ENCODE data around the gene AHDC1. TPM values are rescaled to one million over a fixed set of nuclear protein-coding genes. Genes with fewer than 3 reads are reported as not detected.

AHDC1 gene
- total RNA-seq, 3 donors from 2014 or later, result 13.7 to 58.6 (median 18.7) TPM

DNA sequence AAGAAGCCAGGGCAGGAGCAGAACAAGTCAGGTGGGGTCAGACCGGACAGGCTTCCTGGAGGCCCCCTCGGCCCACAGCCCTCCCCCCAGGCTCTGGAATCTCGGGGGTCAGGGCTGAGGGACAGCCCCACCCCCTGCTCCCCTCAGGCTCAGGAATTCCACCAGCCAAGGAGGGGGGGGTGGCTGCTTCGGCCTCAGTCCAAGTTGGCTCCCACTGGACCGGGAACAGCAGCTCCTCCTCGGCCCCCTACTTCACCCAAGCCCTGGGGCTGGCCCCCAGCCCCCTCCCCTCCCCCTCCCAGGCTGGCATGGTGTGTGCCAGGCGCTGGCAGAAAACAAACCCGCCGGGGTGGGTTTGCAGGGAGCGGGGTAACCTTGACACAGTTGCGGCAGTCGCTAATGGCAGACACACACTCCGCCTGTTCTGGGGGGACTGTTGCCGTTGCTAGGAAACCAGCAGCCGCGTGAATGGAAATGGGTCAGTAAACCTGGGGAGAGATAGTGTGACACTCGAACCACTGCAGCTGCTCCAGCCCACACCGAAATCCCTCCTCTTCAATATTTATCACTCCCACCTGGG lies 32.4 kb downstream of the AHDC1 start:
- DNase-seq, result no peak
- Histone ChIP-seq H3K36me3 (ENCODE audit: low read depth) (no peaks in the 10 kb centered on the region), H3K4me3 (no peak overlapping the region), H3K9me3 (no peaks in the 10 kb centered on the region), H3K4me1 (ENCODE audit: low read depth) (peaks cover 59% of the 10 kb centered on the region)
- no peak for ATAC-seq
- intact Hi-C loops (cut with DNase I, micrococcal nuclease), result no loop called here
- TF ChIP-seq, protein P1, sequence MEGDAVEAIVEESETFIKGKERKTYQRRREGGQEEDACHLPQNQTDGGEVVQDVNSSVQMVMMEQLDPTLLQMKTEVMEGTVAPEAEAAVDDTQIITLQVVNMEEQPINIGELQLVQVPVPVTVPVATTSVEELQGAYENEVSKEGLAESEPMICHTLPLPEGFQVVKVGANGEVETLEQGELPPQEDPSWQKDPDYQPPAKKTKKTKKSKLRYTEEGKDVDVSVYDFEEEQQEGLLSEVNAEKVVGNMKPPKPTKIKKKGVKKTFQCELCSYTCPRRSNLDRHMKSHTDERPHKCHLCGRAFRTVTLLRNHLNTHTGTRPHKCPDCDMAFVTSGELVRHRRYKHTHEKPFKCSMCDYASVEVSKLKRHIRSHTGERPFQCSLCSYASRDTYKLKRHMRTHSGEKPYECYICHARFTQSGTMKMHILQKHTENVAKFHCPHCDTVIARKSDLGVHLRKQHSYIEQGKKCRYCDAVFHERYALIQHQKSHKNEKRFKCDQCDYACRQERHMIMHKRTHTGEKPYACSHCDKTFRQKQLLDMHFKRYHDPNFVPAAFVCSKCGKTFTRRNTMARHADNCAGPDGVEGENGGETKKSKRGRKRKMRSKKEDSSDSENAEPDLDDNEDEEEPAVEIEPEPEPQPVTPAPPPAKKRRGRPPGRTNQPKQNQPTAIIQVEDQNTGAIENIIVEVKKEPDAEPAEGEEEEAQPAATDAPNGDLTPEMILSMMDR (IDR thresholded peaks at IDR 0.05), result no peak

DNA sequence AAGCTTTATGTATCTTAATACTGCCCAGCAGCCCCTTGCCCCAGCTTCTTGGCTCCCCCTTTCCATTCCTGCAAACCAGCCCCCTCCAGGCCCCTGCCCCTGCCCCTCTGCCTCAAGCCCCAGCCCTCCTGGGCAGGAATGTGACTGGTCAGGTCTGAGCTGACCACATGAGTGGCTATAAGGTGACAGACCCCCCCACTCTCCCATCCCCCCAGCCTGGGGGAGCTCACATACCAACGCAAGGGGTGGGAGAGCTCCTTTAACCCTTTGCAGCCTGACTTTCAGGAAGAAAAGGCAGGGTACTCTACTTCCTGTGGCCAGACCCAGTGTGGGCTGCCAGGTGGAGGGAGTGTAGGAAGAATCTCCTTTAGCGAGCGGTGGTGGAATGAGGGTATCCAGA lies 33.2 kb downstream of the AHDC1 start:
- no peaks in the 10 kb centered on the region for H3K9me3 ChIP-seq
- ATAC-seq (no peak), DNase-seq (no peak)
- TF ChIP-seq, protein P1 (IDR thresholded peaks at IDR 0.05), result no peak
- H3K4me3 ChIP-seq, result no peak overlapping the region
- H3K4me1 ChIP-seq (ENCODE audit: low read depth), result peaks cover 53% of the 10 kb centered on the region
- H3K36me3 ChIP-seq (ENCODE audit: low read depth), result no peaks in the 10 kb centered on the region
- intact Hi-C loops (cut with DNase I, micrococcal nuclease), result no loop called here

DNA sequence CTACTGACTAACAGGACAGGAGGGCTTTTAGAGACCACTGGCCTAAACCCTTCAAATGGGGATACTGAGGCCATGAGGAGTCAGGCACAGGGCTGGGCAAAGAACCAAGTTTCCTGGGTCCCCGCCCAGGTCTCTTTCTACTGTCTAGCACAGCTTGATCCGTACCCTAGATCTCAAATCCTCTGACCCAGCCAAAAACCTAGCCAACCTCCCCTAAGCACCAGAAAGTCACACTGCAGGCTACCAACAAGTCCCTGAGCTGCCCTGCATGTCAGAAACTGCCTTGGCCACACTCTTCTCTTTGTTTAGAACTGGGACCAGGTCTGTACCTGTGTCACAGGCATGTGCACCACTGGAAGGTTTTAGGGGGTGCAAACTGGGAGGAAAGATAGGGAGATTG lies 33.6 kb downstream of the AHDC1 start:
- intact Hi-C loops (cut with DNase I, micrococcal nuclease), result no loop called here
- DNase-seq (no peak), ATAC-seq (no peak)
- Histone ChIP-seq H3K4me3 (no peak overlapping the region), H3K36me3 (ENCODE audit: low read depth) (no peaks in the 10 kb centered on the region), H3K9me3 (no peaks in the 10 kb centered on the region), H3K4me1 (ENCODE audit: low read depth) (peaks cover 53% of the 10 kb centered on the region)
- TF ChIP-seq, protein P1 (IDR thresholded peaks at IDR 0.05), result no peak

- no peaks in the 10 kb centered on the region for H3K36me3 ChIP-seq (ENCODE audit: low read depth)
- TF ChIP-seq, protein P1 (IDR thresholded peaks at IDR 0.05), result no peak
- intact Hi-C loops (cut with DNase I, micrococcal nuclease), result no loop called here
- ATAC-seq (no peak), DNase-seq (peak in 1 of 3 donors; percentile 32)
- no peak overlapping the region for H3K4me3 ChIP-seq
- H3K9me3 ChIP-seq, result no peaks in the 10 kb centered on the region
- peaks cover 52% of the 10 kb centered on the region for H3K4me1 ChIP-seq (ENCODE audit: low read depth)
Measured at GRCh38 chr1:27569506-27570291, 34.2 kb downstream of the AHDC1 start.

DNA sequence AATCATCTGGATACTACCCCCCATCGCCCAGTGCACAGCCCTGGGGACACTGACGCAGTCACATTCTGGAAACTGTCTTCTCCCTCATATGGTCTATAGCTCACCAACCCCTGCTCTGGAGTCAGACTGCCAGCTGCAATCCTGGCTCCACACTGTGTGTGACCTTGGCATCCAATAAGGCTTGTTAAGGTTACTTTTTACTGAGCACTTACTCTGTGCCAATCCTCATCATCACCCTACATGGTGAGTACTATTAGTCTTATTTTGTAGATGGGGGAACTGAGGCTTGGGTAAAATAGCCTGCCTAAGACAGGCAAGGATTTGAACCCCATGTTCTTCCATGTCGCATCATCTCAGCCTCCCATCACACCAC lies 34.9 kb downstream of the AHDC1 start:
- intact Hi-C loops (cut with DNase I, micrococcal nuclease), result no loop called here
- Histone ChIP-seq H3K9me3 (no peaks in the 10 kb centered on the region), H3K4me1 (ENCODE audit: low read depth) (peaks cover 52% of the 10 kb centered on the region), H3K36me3 (ENCODE audit: low read depth) (no peaks in the 10 kb centered on the region), H3K4me3 (no peak overlapping the region)
- ATAC-seq (peak; percentile 1), DNase-seq (no peak)
- TF ChIP-seq, protein P1 (IDR thresholded peaks at IDR 0.05), result no peak
